ENCODE data around the gene RAPGEF2. TPM values are rescaled to one million over a fixed set of nuclear protein-coding genes. Genes with fewer than 3 reads are reported as not detected.

The RAPGEF2 gene
- total and polyA plus RNA-seq, 10 of the 15 experiments (the other 5 are each of a cell fraction or from before 2014, with no cell fraction given) = 0.31 to 24.0 (median 2.9) TPM

- TF ChIP-seq NFYA (IDR thresholded peaks at IDR 0.05; ENCODE audit: borderline replicate concordance, low read depth, low read length) = no peak
- TF ChIP-seq TCF12 (IDR thresholded peaks at IDR 0.05; ENCODE audit: low read depth, low read length) = no peak
- no peak for TF ChIP-seq CHD1 (IDR thresholded peaks at IDR 0.05; ENCODE audit: low read depth, low read length)
- no peak for TF ChIP-seq JUND (IDR thresholded peaks at IDR 0.05; ENCODE audit: low read depth, low read length)
- no peak for TF ChIP-seq ESRRA (IDR thresholded peaks at IDR 0.05; ENCODE audit: low read length)
- no peak for TF ChIP-seq RFX5 (IDR thresholded peaks at IDR 0.05; ENCODE audit: low read depth, low read length)
- TF ChIP-seq HCFC1 (IDR thresholded peaks at IDR 0.05; ENCODE audit: low read length) = no peak
- no peak for TF ChIP-seq SREBF1 (IDR thresholded peaks at IDR 0.05; ENCODE audit: low read length)
- TF ChIP-seq KDM1A (IDR thresholded peaks at IDR 0.05; ENCODE audit: borderline replicate concordance) = no peak
- no peak for TF ChIP-seq BMI1 (IDR thresholded peaks at IDR 0.05; ENCODE audit: borderline replicate concordance)
- TF ChIP-seq ATF2 (IDR thresholded peaks at IDR 0.05; ENCODE audit: low read length) = no peak
Observed at GRCh38 chr4:159158985-159159384, 56.1 kb downstream of the RAPGEF2 start (continued).

GRCh38 chr4:159159611-159160010, 56.7 kb downstream of the RAPGEF2 start:
- intact Hi-C loops (cut with micrococcal nuclease; ENCODE audit: unreplicated experiment) = no loop called here
- SMC1A ChIA-PET (ENCODE audit: uncharacterized antibody, unreplicated experiment) = interaction anchor here (0.7 to 2.2 kb wide), 5 partner anchors 9 to 348 kb away, joined by 3 to 7 read pairs (median 4); no protein-coding TSS in a partner anchor
- no peaks in the 10 kb centered on the region for H3K36me3 ChIP-seq (ENCODE audit: control insufficient read depth in 2 of 2, insufficient read depth in 2 of 2, low read length in 1 of 2)
- TF ChIP-seq NFIC (IDR thresholded peaks at IDR 0.05; ENCODE audit: low read depth, low read length) (no peak), SUPT20H (IDR thresholded peaks at IDR 0.05; ENCODE audit: borderline replicate concordance, control insufficient read depth, low read depth, low read length) (no peak), POLR2AphosphoS2 (IDR thresholded peaks at IDR 0.05; ENCODE audit: low read depth, low read length) (no peak), STAT3 (IDR thresholded peaks at IDR 0.05; ENCODE audit: low read depth, low read length) (no peak), ZBTB40 (IDR thresholded peaks at IDR 0.05; ENCODE audit: borderline replicate concordance) (no peak), ASH2L (IDR thresholded peaks at IDR 0.05; ENCODE audit: borderline replicate concordance, low read depth) (no peak), WRNIP1 (IDR thresholded peaks at IDR 0.05; ENCODE audit: borderline replicate concordance, low read depth, low read length) (no peak), BRCA1 (IDR thresholded peaks at IDR 0.05; ENCODE audit: low read depth, low read length) (no peak), CBX5 (IDR thresholded peaks at IDR 0.05; ENCODE audit: low read depth) (no peak)

More at GRCh38 chr4:159159611-159160010, 56.7 kb downstream of the RAPGEF2 start:
- no peaks in the 10 kb centered on the region for H3K27me3 ChIP-seq (replicated peaks in 1 of 2; ENCODE audit: control insufficient read depth in 2 of 2, insufficient read depth in 2 of 2, low read length in 1 of 2)
- ATAC-seq = no peak
- no peak overlapping the region for H3K27ac ChIP-seq (ENCODE audit: control insufficient read depth, insufficient read depth)
- ChIA-PET POLR2A (no interaction called here), RAD21 (ENCODE audit: unreplicated experiment) (interaction anchor here (1.3 to 1.7 kb wide), 2 partner anchors 13 to 27 kb away, joined by 3 to 8 read pairs; no protein-coding TSS in a partner anchor), CTCF (interaction anchor here (0.6 to 1.7 kb wide), 3 partner anchors 14 to 299 kb away, joined by 3 to 4 read pairs (median 3); no protein-coding TSS in a partner anchor)
- WGBS (ENCODE audit: insufficient coverage, insufficient replicate concordance, low lambda C conversion rate, missing lambda C conversion rate) = 28% methylated on average over 2 of the region's 2 CpGs
- H3K4me1 ChIP-seq (ENCODE audit: control insufficient read depth, insufficient read depth, low read length) = no peaks in the 10 kb centered on the region; the same call in 1 of the 2 replicates
- no peaks in the 10 kb centered on the region for H4K20me1 ChIP-seq (ENCODE audit: control insufficient read depth, insufficient read depth)
- no peak overlapping the region for H2AFZ ChIP-seq (ENCODE audit: control insufficient read depth, low read depth, low read length)
- no peaks in the 10 kb centered on the region for H3K9me3 ChIP-seq (replicated peaks; ENCODE audit: control insufficient read depth, insufficient read depth, low read length)
- no peak for DNase-seq (ENCODE audit: low read depth, low spot score)
- H3K4me2 ChIP-seq (ENCODE audit: control insufficient read depth, insufficient read depth) = no peak overlapping the region
- in situ Hi-C loops (cut with MboI) = no loop called here
- H3K9ac ChIP-seq (ENCODE audit: control insufficient read depth, insufficient read depth, low read length) = no peak overlapping the region
- peaks cover 31% of the 10 kb centered on the region for H3K79me2 ChIP-seq (ENCODE audit: control insufficient read depth, insufficient read depth, low read length)
- no TSS peak for BruUV-seq (replicated peaks)
- FAIRE-seq = no peak
- no peak overlapping the region for H3K4me3 ChIP-seq
